HepG2 (cell line): Measurements from ENCODE around the gene MRPL38. TPM values are rescaled to one million over a fixed set of nuclear protein-coding genes. Genes with fewer than 3 reads are reported as not detected.

Source experiments
- MAFG ChIP-seq: sonication (generic); formaldehyde crosslinking; IDR thresholded peaks from 2 replicates; pipeline ENCODE4 v1.5.1; 2020; ENCODE audit warnings: mild to moderate bottlenecking, missing genetic modification reagents
- MNT ChIP-seq: fragments of 450-650 bp; IDR thresholded peaks from 2 replicates; pipeline ENCODE4 v1.6.1; 2016
- MTF2 ChIP-seq: sonication (generic); formaldehyde crosslinking; IDR thresholded peaks from 2 replicates; pipeline ENCODE4 v1.5.0; 2020; ENCODE audit warnings: missing genetic modification reagents, borderline replicate concordance
- PHF8 ChIP-seq: sonication (generic); formaldehyde crosslinking; IDR thresholded peaks from 2 replicates; pipeline ENCODE4 v1.5.0; 2020; ENCODE audit warnings: missing genetic modification reagents
- RORA ChIP-seq: sonication (generic); formaldehyde crosslinking; IDR thresholded peaks from 2 replicates; pipeline ENCODE4 v1.5.0; 2020; ENCODE audit warnings: mild to moderate bottlenecking, missing genetic modification reagents, moderate library complexity
- SNAPC2 ChIP-seq: sonication (generic); formaldehyde crosslinking; IDR thresholded peaks from 2 replicates; pipeline ENCODE4 v1.8.1; 2022; ENCODE audit warnings: mild to moderate bottlenecking, missing genetic modification reagents
- USF2 ChIP-seq, 2 experiments: sonication (generic) in 1 of 2; formaldehyde crosslinking in 1 of 2; IDR thresholded peaks; 2 replicates each; pipeline versions ENCODE4 v1.5.1 to v1.6.1; 2011 to 2020; ENCODE audit warnings: borderline replicate concordance in 1 of 2, low read depth in 1 of 2, low read length in 1 of 2, mild to moderate bottlenecking in 1 of 2, missing genetic modification reagents in 1 of 2, moderate library complexity in 1 of 2
- ZBTB43 ChIP-seq: sonication (generic); formaldehyde crosslinking; conservative IDR thresholded peaks from 2 replicates; pipeline ENCODE4 v1.4.0; 2020; ENCODE audit warnings: missing genetic modification reagents
- ZNF800 ChIP-seq: sonication (generic); formaldehyde crosslinking; IDR thresholded peaks from 2 replicates; pipeline ENCODE4 v1.4.0; 2020; ENCODE audit warnings: missing genetic modification reagents
- ZUFSP ChIP-seq: sonication (generic); formaldehyde crosslinking; IDR thresholded peaks from 2 replicates; pipeline ENCODE4 v1.9.0; 2021; ENCODE audit warnings: missing genetic modification reagents, mild to moderate bottlenecking, borderline replicate concordance
- polyA plus RNA-seq, 8 experiments: library from polyadenylated mRNA; depleted of rRNA in 3 of 8; stranded (reverse) in 7 of 8; unstranded in 1 of 8; fragments of >200 nt; fragmentation: Illumina TruSeq in 4 of 8; extraction: Trizol in 4 of 8; gene quantifications; 2 replicates each; pipeline versions ENCODE4 v1.2.1 to v1.2.3, GENCODE V29; 2011 to 2016; ENCODE audit warnings: low read depth in 4 of 8, missing spikeins in 1 of 8, mixed read lengths in 1 of 8; ENCODE audit not compliant: insufficient read depth in 1 of 8
- total RNA-seq, 5 experiments: library from RNA; depleted of rRNA; stranded (reverse); fragments of >200 nt; fragmentation: Illumina TruSeq; extraction: Trizol; gene quantifications; 2 replicates each; pipeline ENCODE4 v1.2.3, GENCODE V29; 2016; ENCODE audit warnings: low read depth in 1 of 5

The MRPL38 gene
- total and polyA plus RNA-seq, 2 of the 13 experiments (the other 11 are each of a cell fraction or from before 2014, with no cell fraction given): 83.7 to 125 TPM

GRCh38 chr17:75872434-75873351, 32.0 kb downstream of the MRPL38 start (continued):
- TF ChIP-seq ZUFSP (no peak), PHF8 (CRISPR knock-in tag) (peak; percentile 63; the same call in 1 of the 2 replicates), ZBTB43 (peak; percentile 93), MAFG (CRISPR knock-in tag) (no peak), USF2 (IDR thresholded peaks at IDR 0.05; ENCODE audit: low read depth, low read length) (no peak), USF2 (CRISPR knock-in tag; IDR thresholded peaks at IDR 0.05; ENCODE audit: borderline replicate concordance) (no peak; the same call in 1 of the 2 replicates), MNT (0 out of 2 replicates have a peak, but pooled peaks have one; percentile 3), ZNF800 (CRISPR knock-in tag) (peak; percentile 77; the same call in 1 of the 2 replicates), MTF2 (CRISPR knock-in tag) (peak; percentile 77; the same call in 1 of the 2 replicates), RORA (CRISPR knock-in tag) (no peak), SNAPC2 (CRISPR knock-in tag) (no peak)
